ENCODE data around the gene RAB7B.
A peak's percentile ranks its signal among the peaks of the same experiment; 100 is the strongest.

Gene RAB7B

DNA sequence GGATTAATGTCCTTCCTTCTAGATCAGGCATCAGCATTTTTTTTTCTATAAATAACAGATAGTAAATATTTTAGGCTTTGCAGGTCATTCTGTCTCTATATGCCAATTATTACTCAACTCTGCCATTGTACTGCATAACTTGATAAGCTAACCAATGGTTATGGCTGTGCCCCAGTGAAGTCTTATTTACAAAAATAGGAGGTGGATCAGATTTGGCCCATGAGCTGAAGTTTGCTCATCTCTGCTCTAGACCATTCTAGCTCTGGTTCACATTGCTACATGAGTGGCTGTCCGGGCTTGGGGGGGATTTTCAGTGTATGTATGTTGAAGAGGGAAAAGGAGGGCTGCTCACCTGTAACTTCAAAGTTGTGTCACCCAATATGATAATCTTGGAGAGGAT lies 10.1 kb downstream of the RAB7B start:
- DNase-seq, result no peak

DNA sequence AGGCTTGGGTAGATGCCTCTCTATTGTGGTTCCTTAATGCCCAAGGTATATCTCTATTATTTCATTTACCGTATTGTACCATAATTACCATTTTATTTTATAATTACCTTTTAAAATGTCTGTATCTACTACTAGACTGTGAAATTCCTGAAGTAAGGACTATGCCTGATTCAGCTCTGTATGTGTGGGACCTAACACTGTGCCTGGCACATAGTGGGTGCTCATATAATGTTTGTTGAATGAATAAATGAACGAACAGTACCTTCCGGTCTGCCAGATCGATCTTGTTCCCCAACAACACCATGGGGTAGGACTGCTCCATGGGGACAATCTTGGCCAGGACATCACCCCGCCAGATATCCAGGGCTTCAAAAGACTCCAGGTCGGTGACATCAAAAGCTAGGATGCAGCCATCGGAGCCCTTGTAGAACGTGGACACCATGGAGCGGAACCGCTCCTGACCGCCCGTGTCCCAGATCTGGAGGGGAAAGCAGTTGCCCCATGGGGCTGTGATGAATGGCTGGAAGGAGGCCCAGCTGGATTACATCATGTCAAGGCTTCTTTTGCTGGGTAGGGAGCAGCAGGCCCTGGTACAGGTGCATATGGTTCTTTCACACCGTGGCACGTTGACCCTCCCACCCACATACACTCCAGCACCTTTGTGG lies 10.8 kb downstream of the RAB7B start:
- DNase-seq, result no peak

DNA sequence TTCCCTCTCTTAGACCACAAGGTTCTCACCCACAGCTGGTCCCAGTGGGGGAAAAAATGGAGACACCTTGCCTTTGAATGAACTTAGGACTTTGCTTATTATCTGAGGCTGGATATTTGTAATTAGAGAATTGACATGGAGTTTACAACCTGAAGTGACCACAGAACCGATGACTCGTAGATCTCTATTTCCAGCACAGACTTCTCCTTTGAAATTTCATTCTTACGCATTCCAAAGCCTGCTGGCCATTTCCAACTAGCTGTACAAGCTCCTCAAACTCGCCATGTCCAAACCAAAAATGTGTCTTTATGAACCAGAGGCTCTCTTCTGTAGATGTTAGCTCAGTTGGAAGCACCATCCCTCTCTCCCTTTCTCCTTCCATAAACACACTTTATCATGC lies 12.0 kb downstream of the RAB7B start:
- no peak for DNase-seq

DNA sequence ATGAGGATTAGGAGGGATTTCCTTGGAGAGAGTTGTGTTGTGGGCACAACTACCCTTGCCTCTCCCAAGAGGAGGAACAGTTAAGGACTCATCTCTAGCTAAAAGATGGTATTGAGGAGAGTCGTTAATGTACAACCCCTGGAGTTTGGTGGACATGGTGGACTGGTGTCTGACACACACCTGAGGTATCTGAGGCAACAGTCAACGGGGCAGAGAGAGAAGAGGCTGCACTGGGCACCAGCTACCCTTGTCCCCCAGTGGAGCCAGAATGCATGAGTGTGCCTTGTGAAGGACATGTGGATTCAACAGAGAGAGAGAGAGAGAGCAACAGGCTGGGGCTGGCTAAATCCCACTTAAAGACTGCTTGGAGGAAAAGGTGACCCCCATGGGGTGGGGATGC lies 13.0 kb downstream of the RAB7B start:
- no peak for DNase-seq

DNA sequence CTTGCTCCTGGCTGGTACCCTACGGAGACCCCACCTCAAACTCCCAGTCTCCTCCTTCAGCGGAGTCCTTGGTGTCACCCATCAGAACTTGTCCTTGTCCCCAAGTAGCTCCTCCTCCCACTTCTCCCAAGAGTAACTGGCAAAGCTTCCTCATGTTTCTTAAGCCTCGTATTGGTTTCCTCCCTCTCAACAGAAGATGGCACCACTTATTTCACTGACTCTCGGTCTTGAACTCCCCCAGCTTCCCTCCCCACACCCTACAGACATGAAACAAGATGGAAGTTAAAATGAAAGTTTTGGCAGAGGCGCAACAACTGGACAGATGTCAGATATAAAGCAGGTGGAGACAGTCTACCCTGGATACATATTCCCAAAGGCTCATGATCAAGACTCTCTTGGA lies 13.4 kb downstream of the RAB7B start:
- no peak for DNase-seq

DNA sequence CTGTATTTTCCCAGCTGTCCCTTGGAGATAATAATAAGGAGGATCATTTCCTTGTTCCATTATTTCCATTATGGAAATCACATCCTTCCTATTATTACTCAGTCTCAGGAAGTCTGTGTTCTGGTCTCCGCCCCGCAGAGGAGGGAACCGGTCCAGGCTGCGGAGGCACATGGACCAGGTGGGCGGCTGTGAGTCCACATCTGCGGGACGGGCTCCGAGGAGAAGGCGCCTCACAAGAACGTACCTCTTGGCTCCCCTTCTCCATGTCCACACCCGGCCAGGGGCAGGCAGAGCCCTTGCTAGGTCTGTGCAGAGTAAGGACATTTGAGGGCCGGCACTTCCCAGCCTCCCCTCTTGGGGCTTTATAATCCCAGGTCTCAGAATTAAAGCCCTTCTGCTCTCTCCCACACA lies 14.6 kb downstream of the RAB7B start:
- no peak for DNase-seq

DNA sequence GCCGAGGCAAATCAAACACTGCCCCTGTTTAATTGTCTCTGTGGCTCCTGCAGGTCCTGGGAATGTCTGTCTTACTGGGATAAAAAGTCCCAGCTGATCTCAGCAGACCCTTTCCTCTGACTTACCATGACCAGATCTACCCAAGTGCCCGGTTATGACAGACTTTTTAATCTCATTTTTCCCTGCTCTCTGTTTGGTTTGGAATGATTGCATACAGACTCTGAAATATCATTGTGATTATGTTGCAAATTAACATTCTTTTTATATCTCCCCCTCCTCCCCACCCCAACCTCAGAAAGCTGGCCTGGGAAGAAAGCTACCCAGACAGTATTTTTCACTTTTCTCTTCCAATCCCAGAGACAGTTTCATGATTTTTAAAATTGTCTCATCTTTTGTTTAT lies 16.3 kb downstream of the RAB7B start:
- DNase-seq, result no peak

DNA sequence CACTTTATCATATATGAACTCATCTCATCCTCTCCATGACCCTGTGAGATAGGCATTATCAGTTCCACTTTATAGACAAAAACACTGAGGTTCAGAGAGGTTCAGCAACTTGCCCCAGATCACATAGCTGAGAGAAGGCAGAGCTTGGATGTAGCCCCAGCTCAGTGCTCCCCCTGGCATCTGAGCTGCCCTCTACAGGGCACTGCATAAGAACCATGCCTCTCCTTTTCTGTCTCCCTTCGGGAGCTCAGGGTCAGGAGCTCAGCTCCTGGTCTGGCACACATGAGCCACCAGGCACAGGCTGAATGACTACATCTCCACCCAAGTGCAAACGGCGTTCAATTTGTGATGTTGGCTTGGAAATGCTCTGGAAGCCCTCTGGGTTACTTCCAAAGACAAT lies 16.9 kb downstream of the RAB7B start:
- DNase-seq, result no peak

DNA sequence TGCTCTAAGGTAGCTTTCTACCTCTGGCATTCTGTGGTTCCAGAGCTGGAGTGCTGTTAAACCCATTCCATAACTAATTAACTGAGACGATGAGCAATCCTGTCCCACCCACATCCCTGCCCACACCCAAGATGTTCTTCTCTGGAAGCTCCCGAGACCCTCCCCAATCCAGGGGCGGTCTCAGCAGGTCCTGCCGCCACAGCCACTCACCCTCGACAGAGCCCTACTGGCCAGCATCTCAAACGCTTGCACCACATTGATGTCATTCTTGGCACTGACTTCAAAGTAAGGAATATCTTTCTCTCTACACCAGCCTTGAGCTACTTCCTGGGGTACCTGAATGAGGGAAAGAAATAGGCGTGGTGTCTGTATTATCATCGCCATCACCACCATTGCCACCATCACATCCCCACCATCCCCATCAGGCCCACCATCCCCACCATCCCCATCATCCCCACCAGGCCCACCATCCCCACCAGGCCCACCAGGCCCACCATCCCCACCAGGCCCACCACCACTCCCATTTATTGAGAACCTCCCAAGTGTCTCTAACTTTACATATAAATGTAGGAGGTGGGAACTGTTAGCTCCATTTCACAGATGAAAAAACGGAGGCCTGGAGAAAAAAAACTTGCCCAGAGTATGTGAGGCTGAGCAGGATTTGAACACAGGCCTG lies 17.7 kb downstream of the RAB7B start:
- no peak for DNase-seq

DNA sequence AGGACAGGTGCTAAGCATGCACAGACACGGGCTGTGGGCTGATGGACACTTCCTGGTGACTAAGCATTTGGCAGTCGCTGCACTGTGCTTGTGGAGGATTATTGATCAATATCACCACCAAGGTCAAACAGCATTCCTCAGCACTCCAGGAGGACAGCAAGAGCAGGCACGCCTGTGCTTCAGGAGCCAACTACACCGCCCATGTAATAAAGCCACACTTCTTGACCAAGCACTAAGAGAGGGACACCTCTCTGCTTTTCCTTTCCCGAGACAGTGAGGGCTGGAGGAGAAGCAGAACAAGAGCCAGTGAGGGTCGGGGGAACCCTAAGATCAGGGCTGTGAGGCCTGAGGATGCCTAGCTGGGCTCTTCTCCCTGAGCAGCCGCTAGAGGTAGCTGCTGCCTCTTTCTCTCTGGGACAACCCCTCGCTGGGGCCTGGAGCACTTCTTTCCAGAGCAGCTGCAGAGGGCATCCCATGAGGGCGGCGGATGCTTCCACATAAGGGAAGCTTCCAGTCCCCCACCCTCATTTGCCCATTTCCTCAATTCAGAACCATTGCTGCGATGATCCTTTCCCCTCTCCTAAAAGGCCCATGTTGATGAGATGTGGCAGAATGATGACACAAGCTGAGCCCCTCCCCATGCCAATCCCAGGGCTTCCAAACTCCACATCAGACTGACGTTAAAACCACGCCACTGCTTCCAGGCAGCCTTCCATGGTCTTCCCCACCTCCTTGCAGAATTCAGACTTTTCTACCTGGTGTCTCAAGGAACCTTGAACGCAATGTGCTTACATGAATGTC lies 19.1 kb downstream of the RAB7B start:
- peak; percentile 75 for DNase-seq

DNA sequence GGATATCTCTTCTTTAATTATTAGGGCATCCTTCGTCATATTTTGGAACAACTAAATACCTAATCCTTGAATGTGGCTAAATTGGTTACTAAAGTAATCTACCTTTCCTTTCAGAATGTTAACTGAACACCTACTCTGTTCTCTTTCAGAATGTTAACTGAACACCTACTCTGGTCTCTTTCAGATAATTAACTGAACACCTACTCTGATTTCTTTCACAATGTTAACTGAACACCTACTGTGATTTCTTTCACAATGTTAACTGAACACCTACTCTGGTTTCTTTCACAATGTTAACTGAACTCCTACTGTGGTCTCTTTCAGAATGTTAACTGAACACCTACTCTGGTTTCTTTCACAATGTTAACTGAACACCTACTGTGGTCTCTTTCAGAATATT lies 21.9 kb downstream of the RAB7B start:
- DNase-seq, result no peak

DNA sequence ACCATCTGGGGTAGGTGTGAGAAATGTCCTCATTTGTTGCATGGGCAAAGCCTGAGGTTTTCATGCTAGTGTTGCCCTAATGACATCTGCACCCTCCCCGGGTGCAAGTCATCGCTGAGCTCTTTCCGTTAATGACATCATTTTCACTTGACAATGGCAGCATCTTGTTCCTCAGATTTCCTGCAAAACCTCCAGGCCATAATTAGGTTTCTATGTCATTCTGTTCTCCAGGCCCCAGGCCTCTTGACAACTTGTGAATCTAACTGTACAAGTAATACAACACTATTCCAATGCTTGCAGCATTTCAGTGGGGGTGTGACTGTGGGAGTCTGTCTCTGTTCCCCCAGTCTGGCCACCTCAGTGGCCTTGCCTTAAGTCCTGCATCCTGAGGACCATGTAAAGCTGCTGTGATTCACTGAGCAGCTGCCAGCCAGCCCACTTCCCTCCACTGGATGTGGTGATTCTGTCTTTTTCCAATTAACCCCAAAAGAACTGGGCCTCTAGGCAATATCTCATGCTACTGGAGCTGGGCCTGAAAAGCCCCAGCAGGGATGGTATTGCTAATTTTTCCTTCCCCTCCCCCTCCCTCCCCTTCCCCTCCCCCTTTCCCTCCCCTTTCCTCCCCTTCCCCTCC lies 22.8 kb downstream of the RAB7B start:
- DNase-seq, result no peak

DNA sequence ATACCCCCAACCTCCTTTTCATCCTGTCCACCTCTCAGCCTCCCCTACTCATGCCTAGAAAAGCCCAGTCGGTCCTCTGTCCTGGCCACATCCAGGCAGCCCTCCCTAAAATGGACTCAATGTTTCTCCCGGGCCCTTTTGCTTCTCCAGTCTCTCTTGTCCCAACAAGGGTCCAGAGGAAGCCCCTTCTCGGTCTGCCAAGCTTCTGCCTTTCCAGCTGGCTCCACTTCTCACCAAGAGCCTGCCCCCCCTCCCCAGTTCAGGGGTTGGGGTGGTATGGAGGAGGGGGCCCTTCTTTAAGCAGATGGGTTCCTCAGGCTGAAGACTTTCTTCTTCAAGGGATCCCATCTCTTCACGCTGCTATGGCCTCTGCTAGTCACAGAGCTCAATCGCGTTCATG lies 23.9 kb downstream of the RAB7B start:
- DNase-seq, result no peak

DNA sequence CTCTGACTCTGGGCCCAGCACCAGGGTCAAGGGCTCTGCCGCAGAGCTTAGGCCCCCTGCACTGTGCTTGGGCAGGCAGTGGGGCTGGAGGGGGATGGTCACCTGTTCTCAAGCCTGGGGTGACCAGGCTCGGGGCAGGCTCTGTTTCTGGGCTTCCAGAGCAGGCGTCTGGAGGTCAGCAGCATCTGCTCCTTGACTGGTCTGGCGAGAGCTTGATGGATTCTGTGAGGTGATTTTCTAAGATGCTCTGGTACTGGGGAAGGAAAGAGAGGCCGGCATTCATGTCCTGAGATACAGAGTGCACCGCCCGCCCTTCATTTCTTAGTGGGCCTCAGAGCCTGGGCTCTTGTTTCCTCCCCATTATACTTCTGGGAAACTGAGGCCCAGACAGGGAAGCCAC lies 24.5 kb downstream of the RAB7B start:
- DNase-seq, result no peak

DNA sequence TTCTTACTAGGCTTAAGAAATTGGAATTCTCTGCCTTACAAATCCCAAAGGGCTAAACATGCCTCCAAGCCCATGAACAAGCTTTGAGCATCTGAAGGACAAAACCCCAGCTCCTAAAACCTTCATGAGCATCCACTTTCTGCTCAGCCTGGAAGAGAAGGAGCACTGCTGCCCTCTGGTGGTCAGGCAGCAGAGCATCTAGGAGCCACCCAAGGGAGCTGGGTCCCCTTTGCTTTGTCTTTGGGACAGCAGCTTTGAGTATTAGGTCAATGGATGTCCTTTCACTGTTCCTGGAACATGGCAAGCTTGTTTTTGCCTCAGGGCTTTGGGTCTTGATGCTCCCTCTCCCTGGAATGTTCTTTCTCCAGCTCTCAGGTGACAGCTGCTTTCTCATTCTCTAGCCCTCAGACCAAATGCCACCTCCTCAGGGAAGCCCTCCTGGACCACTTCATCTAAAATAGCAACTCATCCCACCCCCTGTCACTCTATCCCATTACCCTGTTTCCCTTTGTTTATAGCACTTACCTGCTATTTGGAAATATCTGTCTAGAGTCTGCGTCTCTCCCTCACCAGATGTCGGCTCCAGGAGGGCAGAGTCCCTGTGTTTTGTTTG lies 25.7 kb downstream of the RAB7B start:
- peak; percentile 88 for DNase-seq

DNA sequence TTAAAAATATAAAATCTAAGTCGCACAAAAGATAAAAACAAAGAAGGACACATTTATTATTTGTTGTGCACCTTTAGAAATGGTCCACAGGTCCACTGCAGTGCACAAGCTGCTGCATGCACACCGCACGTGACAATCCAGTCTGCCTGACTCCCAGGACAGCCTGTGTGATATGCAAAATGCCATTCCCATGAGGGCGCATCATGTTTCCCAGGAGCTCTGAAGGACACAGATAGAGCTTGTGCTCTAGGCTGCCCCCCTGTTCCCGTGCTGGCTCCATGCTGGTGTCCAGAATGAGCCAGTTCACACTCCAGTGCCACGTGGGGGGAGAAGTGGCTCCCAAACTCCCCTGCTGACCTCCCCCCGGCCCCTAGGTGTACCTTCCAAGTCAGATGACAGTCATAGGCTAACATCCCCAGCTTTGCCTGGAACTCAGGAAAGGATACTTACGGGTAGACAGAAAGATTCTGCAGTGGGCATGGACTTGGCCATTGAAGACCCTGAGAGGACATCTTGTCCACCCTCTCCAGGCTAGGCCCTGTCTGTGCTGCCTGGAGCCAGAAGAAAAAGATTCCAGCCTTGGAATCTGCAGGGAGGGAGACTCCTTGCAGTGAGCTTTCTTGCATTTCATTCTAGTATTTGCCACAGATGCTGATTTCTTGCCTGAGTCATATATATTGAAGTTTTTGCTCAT lies 26.3 kb downstream of the RAB7B start:
- DNase-seq, result no peak

DNA sequence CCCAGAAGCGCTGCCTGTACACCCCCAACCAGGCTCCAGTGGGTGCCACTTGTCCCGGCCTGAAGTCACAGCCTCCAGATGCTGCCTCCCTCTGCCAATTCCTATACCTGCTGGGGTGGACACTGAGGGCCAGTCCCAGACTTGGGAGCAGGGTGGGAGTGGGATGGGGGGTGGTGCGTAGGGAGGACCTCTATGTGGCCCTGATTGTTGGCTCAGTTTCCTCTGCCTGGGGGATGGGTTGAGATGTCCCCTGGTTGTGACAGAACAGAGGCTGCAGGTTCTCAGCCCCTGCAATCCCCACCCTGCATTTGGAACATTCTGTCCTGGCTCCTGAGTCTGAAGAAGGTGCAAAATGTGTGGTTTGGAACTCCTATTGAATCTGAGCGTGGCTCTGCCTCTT lies 27.2 kb downstream of the RAB7B start:
- DNase-seq, result no peak

DNA sequence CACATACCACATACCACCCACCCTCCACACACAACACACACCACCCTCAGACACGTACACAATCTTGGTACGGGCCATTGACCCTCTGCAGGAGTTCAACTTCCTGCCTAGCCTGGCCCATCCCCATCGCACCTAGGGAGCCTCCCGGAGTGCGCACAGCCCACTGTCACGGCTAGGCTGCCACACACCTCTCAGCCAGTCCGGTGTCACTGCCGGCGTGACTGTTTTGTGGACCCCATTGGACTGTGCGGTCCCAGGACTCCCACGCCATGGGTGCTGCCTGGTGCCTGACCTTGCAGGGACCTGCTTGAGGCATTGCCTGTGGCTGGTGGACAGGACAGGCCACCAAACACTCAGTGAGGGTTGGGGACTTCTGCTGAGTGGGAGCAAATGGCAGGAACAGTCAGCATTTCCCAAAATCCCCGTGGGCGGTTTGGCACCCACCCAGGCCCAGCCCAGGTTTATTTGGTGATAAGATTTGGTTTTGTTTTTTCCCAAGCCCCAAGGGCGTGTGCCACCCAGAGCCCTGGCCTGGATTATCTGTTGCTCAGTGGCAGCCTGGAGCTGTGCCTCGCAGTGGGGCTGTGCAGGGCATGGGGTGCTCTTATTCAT lies 27.7 kb downstream of the RAB7B start:
- no peak for DNase-seq

DNA sequence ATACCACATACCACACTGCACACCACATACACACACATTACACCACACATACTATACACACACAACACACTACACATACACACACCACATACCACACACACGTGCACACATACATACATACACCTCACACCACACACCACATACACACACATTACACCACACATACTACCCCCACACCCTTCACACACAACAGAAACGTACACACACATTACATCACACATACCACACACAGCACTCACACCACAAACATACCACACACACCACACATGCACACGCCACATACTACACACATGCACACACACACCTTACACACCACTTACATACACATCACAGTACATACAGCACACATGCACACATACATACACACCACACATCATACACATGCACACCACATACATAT lies 28.5 kb downstream of the RAB7B start:
- no peak for DNase-seq

DNA sequence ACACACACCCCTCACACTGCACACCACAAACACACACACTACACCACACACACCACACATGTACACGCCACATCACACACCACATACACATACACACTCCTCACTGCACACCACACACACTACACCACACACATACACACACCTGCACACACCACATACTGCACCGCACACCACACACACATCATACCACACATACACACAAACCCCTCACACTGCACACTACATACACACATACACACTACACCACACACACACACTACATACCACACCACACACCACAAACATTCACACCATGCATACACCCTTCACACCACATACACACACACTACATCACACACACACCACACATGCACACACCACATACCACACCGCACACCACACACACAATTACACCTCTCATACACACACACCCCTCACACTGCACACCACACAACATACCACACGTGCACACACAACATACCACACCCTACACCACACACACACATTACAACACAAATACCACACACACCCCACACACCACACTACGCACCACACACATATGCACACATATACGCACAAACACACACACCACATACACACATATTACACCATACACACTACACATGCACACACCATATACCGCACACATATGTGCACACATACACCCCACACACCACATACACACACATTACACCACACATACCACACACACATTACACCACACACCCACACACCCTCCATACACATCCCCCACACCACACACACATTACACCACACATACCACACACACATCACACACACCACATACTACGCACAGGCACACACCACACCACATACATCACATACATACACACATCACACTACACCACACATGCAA lies 29.6 kb downstream of the RAB7B start:
- DNase-seq, result no peak

DNA sequence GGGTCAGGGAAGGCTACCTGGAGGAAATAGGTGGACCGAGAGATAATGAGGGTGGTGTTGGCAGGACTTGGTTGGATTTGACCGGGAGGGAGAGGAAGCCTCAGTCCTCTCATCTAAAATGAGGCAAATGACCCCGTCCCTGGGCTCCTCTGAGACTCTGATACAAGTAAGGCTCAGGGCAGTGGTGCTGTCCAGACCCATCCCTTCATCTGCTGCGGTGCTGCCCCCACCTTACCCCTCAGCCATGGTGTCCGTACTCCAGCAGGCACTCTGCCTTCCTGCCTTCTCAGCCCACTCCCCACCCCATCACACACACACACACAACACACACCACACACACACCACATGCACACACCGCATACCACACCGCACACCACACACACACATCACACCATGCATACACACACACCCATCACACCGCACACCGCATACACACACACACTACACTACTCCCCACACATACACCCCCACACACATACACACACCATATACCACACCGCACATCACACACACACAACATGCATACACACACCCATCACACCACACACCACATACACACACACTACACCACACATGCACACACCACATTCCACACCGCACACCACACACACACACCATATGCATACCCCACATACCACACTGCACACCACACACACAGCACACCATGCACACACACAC lies 30.6 kb downstream of the RAB7B start:
- no peak for DNase-seq

Measured in OCI-M1 (cell line).